Measurements from ENCODE around the gene PRR23E. TPM values are rescaled to one million over a fixed set of nuclear protein-coding genes. Genes with fewer than 3 reads are reported as not detected.

Gene PRR23E
- total RNA-seq, 2 experiments from 2014 or later = not detected

DNA sequence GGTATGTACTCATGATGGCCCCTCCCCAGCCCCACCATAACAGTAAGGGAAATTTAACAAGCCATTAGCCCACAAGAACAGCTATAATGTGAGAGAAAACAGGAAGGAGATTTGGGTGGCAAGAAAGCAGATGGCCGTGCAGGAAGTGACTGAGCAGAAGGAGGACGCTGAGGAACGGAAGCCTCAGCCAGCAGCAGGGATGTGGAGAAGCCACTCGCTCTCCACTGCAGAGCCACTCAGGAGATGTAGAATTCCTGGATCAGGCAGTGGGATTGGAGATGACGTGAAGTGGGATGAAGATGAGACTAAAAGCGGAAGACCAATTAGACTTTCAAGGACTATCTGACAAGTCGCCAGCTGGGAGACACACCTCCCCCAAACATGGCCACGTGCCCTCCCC, 31.2 kb downstream of the PRR23E start:
- no peak for TF ChIP-seq EZH2phosphoT487 (IDR thresholded peaks at IDR 0.05; ENCODE audit: borderline replicate concordance, low read depth, low read length)
- TF ChIP-seq, protein P1, sequence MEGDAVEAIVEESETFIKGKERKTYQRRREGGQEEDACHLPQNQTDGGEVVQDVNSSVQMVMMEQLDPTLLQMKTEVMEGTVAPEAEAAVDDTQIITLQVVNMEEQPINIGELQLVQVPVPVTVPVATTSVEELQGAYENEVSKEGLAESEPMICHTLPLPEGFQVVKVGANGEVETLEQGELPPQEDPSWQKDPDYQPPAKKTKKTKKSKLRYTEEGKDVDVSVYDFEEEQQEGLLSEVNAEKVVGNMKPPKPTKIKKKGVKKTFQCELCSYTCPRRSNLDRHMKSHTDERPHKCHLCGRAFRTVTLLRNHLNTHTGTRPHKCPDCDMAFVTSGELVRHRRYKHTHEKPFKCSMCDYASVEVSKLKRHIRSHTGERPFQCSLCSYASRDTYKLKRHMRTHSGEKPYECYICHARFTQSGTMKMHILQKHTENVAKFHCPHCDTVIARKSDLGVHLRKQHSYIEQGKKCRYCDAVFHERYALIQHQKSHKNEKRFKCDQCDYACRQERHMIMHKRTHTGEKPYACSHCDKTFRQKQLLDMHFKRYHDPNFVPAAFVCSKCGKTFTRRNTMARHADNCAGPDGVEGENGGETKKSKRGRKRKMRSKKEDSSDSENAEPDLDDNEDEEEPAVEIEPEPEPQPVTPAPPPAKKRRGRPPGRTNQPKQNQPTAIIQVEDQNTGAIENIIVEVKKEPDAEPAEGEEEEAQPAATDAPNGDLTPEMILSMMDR (conservative IDR thresholded peaks at IDR 0.05; ENCODE audit: low read length) = no peak
- no peaks in the 10 kb centered on the region for H3K36me3 ChIP-seq (ENCODE audit: insufficient read depth, low read length)
- no peak overlapping the region for H3K27ac ChIP-seq (ENCODE audit: low read depth, low read length, poor library complexity, severe bottlenecking)
- no peak for DNase-seq (ENCODE audit: low spot score)
- H3K9me3 ChIP-seq (ENCODE audit: low read length) = no peaks in the 10 kb centered on the region
- no peaks in the 10 kb centered on the region for H3K4me1 ChIP-seq (ENCODE audit: insufficient read depth, low read length, poor library complexity, severe bottlenecking)
- no peaks in the 10 kb centered on the region for H3K9me2 ChIP-seq (ENCODE audit: insufficient read depth, low read length)
- no TSS peak for BruUV-seq (replicated peaks)
- ChIA-PET POLR2A (no interaction called here), CTCF (ENCODE audit: unreplicated experiment) (no interaction called here)
- intact Hi-C loops (cut with micrococcal nuclease; ENCODE audit: unreplicated experiment) = no loop called here
- H3K4me2 ChIP-seq (ENCODE audit: low read length) = no peak overlapping the region
- H3K79me2 ChIP-seq (ENCODE audit: insufficient read depth, low read depth, low read length) = no peaks in the 10 kb centered on the region
- no peak overlapping the region for H2AFZ ChIP-seq (ENCODE audit: low read length)
- H4K20me1 ChIP-seq (ENCODE audit: insufficient read depth, low read length) = no peaks in the 10 kb centered on the region
- H3K4me3 ChIP-seq (ENCODE audit: low read depth, low read length, poor library complexity, severe bottlenecking) = no peak overlapping the region

DNA sequence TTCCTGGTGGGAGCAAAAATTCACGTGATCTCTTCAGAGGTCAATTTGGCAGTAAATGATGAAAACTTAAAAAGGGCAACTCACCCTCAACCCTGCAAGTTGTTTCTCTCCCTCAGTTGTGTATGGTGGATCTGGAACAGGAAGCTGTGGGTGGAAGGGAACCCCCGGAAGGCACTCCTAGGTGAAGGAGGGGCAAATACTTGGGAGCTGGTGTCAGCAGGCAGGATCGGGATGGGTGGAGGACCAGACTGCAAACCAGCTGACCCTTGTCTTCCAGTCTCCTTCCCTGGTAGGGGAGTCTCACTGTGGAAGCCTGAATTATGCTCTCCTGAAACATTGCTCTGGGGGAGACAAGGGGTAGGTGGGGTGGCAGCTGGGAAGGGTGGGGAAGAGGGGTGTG, 33.5 kb downstream of the PRR23E start:
- no peaks in the 10 kb centered on the region for H3K9me2 ChIP-seq (ENCODE audit: insufficient read depth, low read length)
- no peaks in the 10 kb centered on the region for H4K20me1 ChIP-seq (ENCODE audit: insufficient read depth, low read length)
- no peaks in the 10 kb centered on the region for H3K36me3 ChIP-seq (ENCODE audit: insufficient read depth, low read length)
- H3K4me2 ChIP-seq (ENCODE audit: low read length) = no peak overlapping the region
- H3K27ac ChIP-seq (ENCODE audit: low read depth, low read length, poor library complexity, severe bottlenecking) = no peak overlapping the region
- H3K4me3 ChIP-seq (ENCODE audit: low read depth, low read length, poor library complexity, severe bottlenecking) = no peak overlapping the region
- ChIA-PET POLR2A (no interaction called here), CTCF (ENCODE audit: unreplicated experiment) (no interaction called here)
- no peaks in the 10 kb centered on the region for H3K9me3 ChIP-seq (ENCODE audit: low read length)
- H3K4me1 ChIP-seq (ENCODE audit: insufficient read depth, low read length, poor library complexity, severe bottlenecking) = no peaks in the 10 kb centered on the region
- no peak for DNase-seq (ENCODE audit: low spot score)
- no peaks in the 10 kb centered on the region for H3K79me2 ChIP-seq (ENCODE audit: insufficient read depth, low read depth, low read length)
- no peak for TF ChIP-seq EZH2phosphoT487 (IDR thresholded peaks at IDR 0.05; ENCODE audit: borderline replicate concordance, low read depth, low read length)
- TF ChIP-seq, protein P1 (conservative IDR thresholded peaks at IDR 0.05; ENCODE audit: low read length) = no peak
- intact Hi-C loops (cut with micrococcal nuclease; ENCODE audit: unreplicated experiment) = no loop called here
- no peak overlapping the region for H2AFZ ChIP-seq (ENCODE audit: low read length)
- no TSS peak for BruUV-seq (replicated peaks)

DNA sequence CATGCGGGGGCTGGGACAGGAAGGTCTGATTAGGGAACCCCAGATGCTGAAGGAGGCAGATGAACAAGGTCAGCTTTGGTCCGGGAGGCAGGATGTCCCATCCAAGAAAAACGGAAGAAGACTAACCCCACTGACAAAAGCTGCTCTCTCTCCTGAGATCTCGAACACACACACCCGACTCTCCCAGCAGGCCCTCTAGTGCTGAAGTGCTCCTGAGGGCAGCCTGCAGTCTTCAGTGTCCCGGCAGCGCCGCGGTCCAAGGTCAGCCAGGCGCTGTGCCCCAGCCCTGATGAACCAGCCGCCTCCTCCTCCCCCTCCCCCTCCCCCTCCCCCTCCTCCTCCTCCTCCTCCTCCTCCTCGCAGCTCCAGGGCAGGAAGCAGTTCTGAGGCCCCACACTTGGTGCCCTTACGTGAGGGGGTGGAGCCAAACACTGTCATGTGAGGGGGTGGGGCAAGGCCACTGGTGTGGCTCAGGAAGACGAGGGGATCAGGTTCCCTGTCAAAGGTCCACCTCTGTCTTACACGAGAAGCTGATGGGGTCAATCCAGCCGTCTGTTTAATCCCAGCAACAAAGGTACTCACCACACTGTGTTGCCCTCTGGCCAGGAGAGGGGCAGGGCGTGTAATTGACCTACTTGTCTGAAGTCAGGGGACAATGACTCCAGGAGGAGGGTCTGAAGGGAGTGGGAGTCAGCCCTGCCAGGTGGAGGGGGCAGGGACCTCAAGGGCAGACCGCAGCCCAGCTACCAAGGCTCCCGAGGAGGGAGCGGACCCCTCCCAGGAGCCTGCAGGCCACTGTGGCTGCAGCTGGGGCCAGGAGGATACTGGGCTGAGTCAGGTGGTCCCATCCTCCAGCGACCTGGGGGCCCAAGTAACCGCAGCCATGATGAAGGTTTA, 34.3 kb downstream of the PRR23E start:
- Histone ChIP-seq H3K4me2 (ENCODE audit: low read length) (no peak overlapping the region), H4K20me1 (ENCODE audit: insufficient read depth, low read length) (no peaks in the 10 kb centered on the region), H3K4me3 (ENCODE audit: low read depth, low read length, poor library complexity, severe bottlenecking) (no peak overlapping the region), H3K9me3 (ENCODE audit: low read length) (no peaks in the 10 kb centered on the region), H3K4me1 (ENCODE audit: insufficient read depth, low read length, poor library complexity, severe bottlenecking) (no peaks in the 10 kb centered on the region), H2AFZ (ENCODE audit: low read length) (no peak overlapping the region), H3K36me3 (ENCODE audit: insufficient read depth, low read length) (no peaks in the 10 kb centered on the region), H3K79me2 (ENCODE audit: insufficient read depth, low read depth, low read length) (no peaks in the 10 kb centered on the region), H3K9me2 (ENCODE audit: insufficient read depth, low read length) (no peaks in the 10 kb centered on the region), H3K27ac (ENCODE audit: low read depth, low read length, poor library complexity, severe bottlenecking) (no peak overlapping the region)
- ChIA-PET POLR2A (interaction anchor here (0.6 kb wide), 1 partner anchor 22 kb away, joined by 4 read pairs; no protein-coding TSS in a partner anchor), CTCF (ENCODE audit: unreplicated experiment) (no interaction called here)
- no peak for DNase-seq (ENCODE audit: low spot score)
- TF ChIP-seq, protein P1 (conservative IDR thresholded peaks at IDR 0.05; ENCODE audit: low read length) = no peak
- no peak for TF ChIP-seq EZH2phosphoT487 (IDR thresholded peaks at IDR 0.05; ENCODE audit: borderline replicate concordance, low read depth, low read length)
- BruUV-seq (replicated peaks) = no TSS peak
- intact Hi-C loops (cut with micrococcal nuclease; ENCODE audit: unreplicated experiment) = no loop called here
